Measurements from ENCODE around the gene PPP1R9B. TPM values are rescaled to one million over a fixed set of nuclear protein-coding genes. Genes with fewer than 3 reads are reported as not detected.

The PPP1R9B gene
- total RNA-seq, 2 donors from 2014 or later, result 24.1 to 34.6 TPM

GRCh38 chr17:50098583-50098982 lies 51.9 kb downstream of the PPP1R9B start:
- Mint-ChIP-seq H3K9me3 (no peaks in the 10 kb centered on the region), H3K4me3 (no peak overlapping the region), H3K27ac (no peak overlapping the region), H3K36me3 (ENCODE audit: low read depth) (peaks cover 11% of the 10 kb centered on the region), H3K27me3 (ENCODE audit: insufficient read depth) (no peaks in the 10 kb centered on the region), H3K4me1 (peaks cover 37% of the 10 kb centered on the region)
- no peak for DNase-seq
- Histone ChIP-seq H3K27me3 (ENCODE audit: control insufficient read depth, insufficient read depth, low read length, poor library complexity, severe bottlenecking) (no peaks in the 10 kb centered on the region), H3K4me3 (ENCODE audit: low read length) (no peak overlapping the region), H3K9ac (ENCODE audit: extremely low read depth, low read length, poor library complexity, severe bottlenecking) (no peak overlapping the region), H3K27ac (ENCODE audit: low read depth, low read length) (no peak overlapping the region), H3K4me1 (ENCODE audit: control insufficient read depth, insufficient read depth, low read length) (peaks cover 7% of the 10 kb centered on the region), H3K9me3 (ENCODE audit: control insufficient read depth, low read length) (no peaks in the 10 kb centered on the region), H3K36me3 (ENCODE audit: control insufficient read depth, insufficient read depth, low read length) (peaks cover 8% of the 10 kb centered on the region)
- 89 to 92% methylated on average over 1 to 4 of the region's 4 CpGs for WGBS, 2 experiments (ENCODE audit: insufficient coverage in 1 of 2, insufficient read length in 1 of 2)
- TF ChIP-seq CTCF (conservative IDR thresholded peaks at IDR 0.05), result no peak

GRCh38 chr17:50097926-50098325 lies 52.6 kb downstream of the PPP1R9B start:
- Mint-ChIP-seq H3K9me3 (no peaks in the 10 kb centered on the region), H3K27me3 (ENCODE audit: insufficient read depth) (peaks cover under 1% of the 10 kb centered on the region), H3K36me3 (ENCODE audit: low read depth) (peaks cover 11% of the 10 kb centered on the region), H3K27ac (no peak overlapping the region), H3K4me1 (peaks cover 37% of the 10 kb centered on the region), H3K4me3 (no peak overlapping the region)
- Histone ChIP-seq H3K4me1 (ENCODE audit: control insufficient read depth, insufficient read depth, low read length) (peaks cover 7% of the 10 kb centered on the region), H3K36me3 (ENCODE audit: control insufficient read depth, insufficient read depth, low read length) (peaks cover 8% of the 10 kb centered on the region), H3K9me3 (ENCODE audit: control insufficient read depth, low read length) (no peaks in the 10 kb centered on the region), H3K27me3 (ENCODE audit: control insufficient read depth, insufficient read depth, low read length, poor library complexity, severe bottlenecking) (no peaks in the 10 kb centered on the region), H3K27ac (ENCODE audit: low read depth, low read length) (no peak overlapping the region), H3K4me3 (ENCODE audit: low read length) (no peak overlapping the region), H3K9ac (ENCODE audit: extremely low read depth, low read length, poor library complexity, severe bottlenecking) (no peak overlapping the region)
- TF ChIP-seq CTCF (conservative IDR thresholded peaks at IDR 0.05), result no peak
- WGBS, 2 experiments (ENCODE audit: insufficient coverage in 1 of 2, insufficient read length in 1 of 2), result 92 to 96% methylated on average over 4 of the region's 4 CpGs
- DNase-seq, result no peak

GRCh38 chr17:50097455-50097854 lies 53.0 kb downstream of the PPP1R9B start:
- no peaks in the 10 kb centered on the region for H3K27me3 ChIP-seq (ENCODE audit: control insufficient read depth, insufficient read depth, low read length, poor library complexity, severe bottlenecking)
- peaks cover 7% of the 10 kb centered on the region for H3K4me1 ChIP-seq (ENCODE audit: control insufficient read depth, insufficient read depth, low read length)
- TF ChIP-seq CTCF (conservative IDR thresholded peaks at IDR 0.05), result no peak
- H3K4me1 Mint-ChIP-seq, result peaks cover 37% of the 10 kb centered on the region
- H3K9ac ChIP-seq (ENCODE audit: extremely low read depth, low read length, poor library complexity, severe bottlenecking), result no peak overlapping the region
- H3K27ac ChIP-seq (ENCODE audit: low read depth, low read length), result no peak overlapping the region
- peaks cover 3% of the 10 kb centered on the region for H3K27me3 Mint-ChIP-seq (ENCODE audit: insufficient read depth)
- H3K9me3 Mint-ChIP-seq, result no peaks in the 10 kb centered on the region
- H3K36me3 ChIP-seq (ENCODE audit: control insufficient read depth, insufficient read depth, low read length), result peaks cover 8% of the 10 kb centered on the region
- H3K4me3 Mint-ChIP-seq, result no peak overlapping the region
- H3K9me3 ChIP-seq (ENCODE audit: control insufficient read depth, low read length), result no peaks in the 10 kb centered on the region
- H3K27ac Mint-ChIP-seq, result no peak overlapping the region
- H3K4me3 ChIP-seq (ENCODE audit: low read length), result no peak overlapping the region
- WGBS, 2 experiments (ENCODE audit: insufficient coverage in 1 of 2, insufficient read length in 1 of 2), result 50 to 74% methylated on average over 2 to 7 of the region's 7 CpGs
- H3K36me3 Mint-ChIP-seq (ENCODE audit: low read depth), result peaks cover 11% of the 10 kb centered on the region
- no peak for DNase-seq
